GM15510 (cell line): ENCODE measurements around the gene GPR157.
A peak's percentile ranks its signal among the peaks of the same experiment; 100 is the strongest.

Experiments
- POLR2A ChIP-seq: IDR thresholded peaks from 3 replicates; pipeline ENCODE4 v1.6.1; 2011; ENCODE audit warnings: borderline replicate concordance; ENCODE audit not compliant: insufficient read length; ENCODE audit errors: extremely low read depth

GPR157 gene

GRCh38 chr1:9086045-9086444 lies 42.9 kb downstream of the GPR157 start:
- no peak for TF ChIP-seq POLR2A

DNA sequence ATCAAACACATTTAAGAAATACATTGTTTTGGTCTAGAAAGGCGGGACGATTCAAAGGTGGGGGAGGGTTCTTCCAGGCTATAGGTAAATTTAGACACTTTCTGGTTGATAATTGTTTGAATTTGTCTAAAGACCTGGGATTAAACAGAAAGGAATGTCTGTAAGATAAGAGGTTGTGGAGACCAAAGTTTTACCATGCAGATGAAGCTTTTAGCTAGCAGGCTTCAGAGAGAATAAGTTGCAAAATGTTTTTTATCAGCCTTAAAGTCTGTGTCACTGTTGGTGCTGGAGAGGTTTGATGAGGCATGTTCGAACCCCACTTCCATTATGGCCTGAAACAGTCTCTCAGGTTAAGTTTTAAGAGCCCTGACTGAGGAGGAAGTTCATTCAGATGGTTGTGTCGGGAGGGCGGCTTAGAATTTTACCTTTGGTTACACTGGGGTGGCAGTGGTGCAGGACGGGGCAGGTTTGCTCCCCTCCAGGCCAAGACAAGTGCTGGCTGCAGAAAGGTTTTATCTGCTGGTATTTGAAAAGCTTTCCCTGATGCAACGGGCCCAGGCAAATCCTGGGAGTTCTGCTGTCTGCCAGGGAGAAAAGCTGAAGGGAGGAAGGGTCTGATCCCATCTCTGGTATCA lies 43.5 kb downstream of the GPR157 start:
- TF ChIP-seq POLR2A = no peak

- TF ChIP-seq POLR2A = no peak
These were observed 44.0 kb downstream of the GPR157 start for GRCh38 chr1:9084906-9085305.

- TF ChIP-seq POLR2A = no peak
These were observed 47.4 kb downstream of the GPR157 start for GRCh38 chr1:9081473-9081872.

- TF ChIP-seq POLR2A = no peak
These were observed 48.1 kb downstream of the GPR157 start for GRCh38 chr1:9080705-9081291.

GRCh38 chr1:9079988-9080704 lies 48.8 kb downstream of the GPR157 start:
- TF ChIP-seq POLR2A = no peak

DNA sequence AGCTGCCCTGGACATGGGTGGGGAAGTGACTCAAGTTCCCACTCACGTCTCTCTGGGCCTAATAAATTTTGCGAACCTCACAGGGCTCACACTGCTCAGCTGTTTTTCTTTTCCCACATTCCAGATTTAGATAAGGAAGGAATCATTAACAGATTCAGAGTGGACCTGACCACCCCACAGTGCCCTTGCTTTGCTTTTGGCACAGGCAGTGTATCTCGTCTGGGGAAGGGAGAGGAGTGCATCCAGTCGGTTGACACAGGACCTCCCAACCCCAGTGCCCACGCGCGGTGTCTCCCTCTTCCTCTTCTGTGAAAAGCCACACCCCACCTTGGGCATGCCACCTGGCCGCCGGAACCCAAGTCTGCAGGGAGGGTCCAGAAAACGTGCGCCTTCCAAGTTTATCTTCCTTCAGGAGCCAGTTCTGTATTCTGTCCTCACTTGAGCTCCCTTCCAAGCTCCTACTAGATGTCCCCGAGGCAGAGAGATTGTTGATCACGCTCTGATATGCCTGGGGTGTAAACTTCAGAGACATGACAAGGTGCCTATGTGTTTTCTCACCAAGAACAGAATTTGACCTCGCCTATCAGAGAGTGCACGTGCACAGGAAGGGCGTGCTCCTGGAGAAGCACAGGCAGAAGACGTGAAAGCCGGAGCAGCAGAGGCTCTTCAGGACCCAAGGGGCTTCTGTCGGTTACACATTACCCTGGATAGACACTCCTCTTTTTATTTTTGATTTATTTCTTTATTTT lies 50.0 kb downstream of the GPR157 start:
- TF ChIP-seq POLR2A = no peak

- TF ChIP-seq POLR2A = no peak
These were observed 50.7 kb downstream of the GPR157 start for GRCh38 chr1:9078015-9078751.

DNA sequence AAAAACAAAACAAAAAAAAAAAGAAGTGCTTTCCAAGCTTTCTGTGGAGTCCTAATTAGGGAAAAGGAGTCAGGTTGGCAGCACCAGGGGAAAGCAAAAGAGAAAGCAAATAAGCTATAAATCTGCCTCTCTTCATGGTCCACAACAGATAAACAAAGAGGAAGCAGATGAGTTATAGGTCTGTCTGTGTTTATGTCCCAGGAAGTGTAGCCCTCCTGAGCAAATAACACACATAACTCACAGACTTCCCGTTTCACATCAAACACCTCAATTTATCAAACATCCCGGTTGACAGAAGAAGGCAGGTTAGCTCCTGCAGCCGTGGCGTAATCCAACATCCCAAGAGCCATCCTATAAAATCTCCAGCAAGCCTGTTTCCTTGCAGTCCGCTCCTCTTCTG lies 53.9 kb downstream of the GPR157 start:
- TF ChIP-seq POLR2A = no peak

DNA sequence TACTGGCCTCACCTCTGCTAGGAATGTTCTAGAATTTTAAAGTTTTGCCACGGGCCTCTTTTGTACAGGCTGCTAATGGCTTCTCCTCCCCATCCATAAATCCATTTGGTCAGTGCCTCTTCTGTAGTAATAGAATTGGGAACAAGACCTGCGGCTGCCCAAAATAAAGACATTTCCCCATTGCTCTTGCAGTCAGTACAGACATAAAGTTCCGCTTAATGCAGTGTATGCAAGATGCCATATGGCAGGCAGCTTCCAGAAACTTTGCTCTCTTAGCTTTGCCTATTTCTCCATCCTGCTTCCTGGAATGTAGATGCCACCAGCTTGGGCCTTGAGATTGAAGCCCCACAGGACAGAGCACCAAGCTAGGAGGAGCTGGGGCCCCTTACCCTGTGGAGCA lies 55.8 kb downstream of the GPR157 start:
- no peak for TF ChIP-seq POLR2A

DNA sequence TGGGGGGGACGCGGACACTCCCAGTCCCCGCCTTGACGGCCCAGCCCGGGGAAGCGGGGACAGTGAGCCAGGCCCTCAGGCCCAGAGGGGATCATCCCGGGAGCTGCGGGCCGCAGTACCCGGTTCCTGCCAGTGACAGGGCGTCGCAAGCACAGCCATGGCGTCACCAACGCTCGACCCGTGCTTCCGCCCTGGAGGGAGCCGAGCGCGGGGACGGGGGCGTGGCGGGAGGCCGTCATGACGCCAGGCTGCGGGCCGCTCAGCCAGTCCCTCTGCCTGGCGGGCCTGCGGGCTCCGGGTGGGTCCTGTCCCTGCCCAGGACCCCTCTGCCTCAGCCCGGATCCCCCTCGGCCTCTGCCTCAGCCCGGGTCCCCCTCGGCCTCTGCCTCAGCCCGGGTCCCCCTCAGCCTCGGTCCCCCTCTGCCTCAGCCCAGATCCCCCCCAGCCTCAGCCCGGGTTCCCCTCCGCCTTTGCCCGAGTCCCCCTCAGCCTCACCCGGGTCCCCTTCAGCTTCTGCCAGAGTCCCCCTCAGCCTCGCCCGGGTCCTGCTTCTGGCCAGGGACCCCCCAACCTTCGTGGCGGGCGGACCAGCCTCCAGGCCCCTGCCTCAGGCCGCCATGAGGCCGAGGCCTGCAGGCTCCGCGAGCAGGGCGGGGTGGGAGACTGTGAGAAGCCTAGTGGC lies 57.2 kb downstream of the GPR157 start:
- TF ChIP-seq POLR2A = no peak

GRCh38 chr1:9070486-9070885 lies 58.4 kb downstream of the GPR157 start:
- TF ChIP-seq POLR2A = no peak

DNA sequence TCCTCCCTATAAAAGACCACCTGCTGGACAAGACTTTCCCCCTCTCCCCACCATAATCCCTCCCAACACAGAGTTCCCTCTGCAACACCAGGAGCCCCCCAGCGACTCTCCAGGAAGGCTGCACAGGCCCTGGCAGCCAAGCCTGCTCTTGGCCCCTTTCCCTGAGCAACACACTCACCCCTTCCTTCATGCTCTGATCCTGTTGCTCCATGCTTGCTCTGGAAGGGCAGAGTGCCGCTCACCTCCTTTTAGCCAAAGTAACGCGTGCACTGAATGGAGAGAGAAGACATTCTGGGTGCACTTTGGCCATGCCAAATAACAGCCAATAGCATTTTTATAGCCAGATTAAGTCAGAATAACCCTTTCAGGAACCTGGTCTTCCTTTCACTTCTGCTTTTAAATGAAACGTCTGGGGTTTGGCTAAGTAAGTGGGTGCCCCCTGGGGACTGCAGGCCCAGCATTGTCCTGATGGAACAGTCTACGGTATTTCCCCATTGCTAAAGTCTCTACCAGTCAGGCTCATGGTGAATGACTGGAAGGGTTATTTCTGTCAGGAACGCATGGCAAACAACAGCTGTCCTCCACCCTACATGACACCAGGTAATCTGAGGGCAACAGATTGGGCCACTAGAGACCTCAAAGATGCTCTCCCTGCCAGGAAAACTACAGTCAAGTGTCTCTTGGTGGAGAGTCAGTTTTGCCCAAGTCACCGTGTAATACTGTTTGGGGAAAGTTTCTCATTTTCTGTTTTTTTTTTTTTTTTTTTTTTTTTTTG lies 59.4 kb downstream of the GPR157 start, which contains the start of gene SLC2A5:
SLC2A5 (minus strand) TSS at position 310 of the 775 bp plus-strand sequence; CDS start at position 211, 99 bp downstream.
- TF ChIP-seq POLR2A = peak; percentile 39
